Cortex of kidney (tissue), 1 donor: Measurements from ENCODE around the gene MAPK14.
"Not testable (repeated sequence)": the region's sequence is repeated elsewhere in the genome, so short reads cannot be mapped to it uniquely, and the experiment has no call there.

ENCODE experiments used
- DNase-seq: peaks from one replicate; lab custom pipeline; 2025; lab: John Stamatoyannopoulos, UW

Gene MAPK14

GRCh38 chr6:36123270-36124139, 95.9 kb downstream of the MAPK14 start:
- DNase-seq = no peak

GRCh38 chr6:36124346-36124745, 96.7 kb downstream of the MAPK14 start:
- DNase-seq = not testable (repeated sequence)

DNA sequence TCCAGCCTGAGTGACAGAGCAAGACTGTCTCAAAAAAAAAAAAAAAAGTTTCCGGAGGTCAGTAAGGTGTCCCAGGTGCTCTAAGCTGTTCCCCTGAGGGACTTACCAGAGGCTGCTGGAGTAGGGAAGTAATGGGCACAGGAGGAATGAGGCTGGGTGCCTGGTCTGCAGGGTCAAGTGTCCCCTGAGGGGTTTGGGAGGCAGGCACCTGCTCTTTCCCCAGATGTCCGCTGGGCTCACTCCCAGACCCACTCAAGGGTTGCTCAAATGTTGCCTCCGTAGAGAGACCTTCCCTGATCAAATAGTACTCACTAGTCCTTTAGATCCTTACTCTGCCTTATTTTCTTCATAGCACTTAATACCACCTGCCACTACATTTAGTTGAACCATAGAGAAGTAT, 97.3 kb downstream of the MAPK14 start:
- DNase-seq = no peak

GRCh38 chr6:36125575-36125974, 98.0 kb downstream of the MAPK14 start:
- DNase-seq = no peak

DNA sequence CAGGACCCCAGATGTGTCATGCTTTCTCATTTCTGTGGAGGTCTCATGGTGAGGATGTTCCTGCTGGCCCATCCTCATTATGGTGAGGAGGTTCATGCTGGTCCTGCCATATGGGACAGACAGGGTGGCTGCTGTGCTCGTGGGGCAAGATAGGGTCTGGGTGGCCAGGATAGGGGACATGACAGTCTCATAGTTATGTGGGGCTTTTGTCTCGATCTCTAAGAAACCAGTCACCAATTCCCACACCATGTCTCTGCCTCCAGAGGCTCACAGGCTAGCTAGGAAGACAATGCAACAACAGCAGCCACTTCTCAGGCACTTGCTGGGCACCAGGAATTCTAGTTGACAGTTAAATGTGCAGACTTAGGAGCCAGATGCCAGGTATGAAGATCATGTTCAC, 98.5 kb downstream of the MAPK14 start:
- DNase-seq = no peak

GRCh38 chr6:36126553-36127458, 99.2 kb downstream of the MAPK14 start:
- no peak for DNase-seq

GRCh38 chr6:36127462-36128016, 99.9 kb downstream of the MAPK14 start:
- no peak for DNase-seq

- no peak for DNase-seq
Observed at GRCh38 chr6:36128073-36128472, 100.5 kb downstream of the MAPK14 start.

DNA sequence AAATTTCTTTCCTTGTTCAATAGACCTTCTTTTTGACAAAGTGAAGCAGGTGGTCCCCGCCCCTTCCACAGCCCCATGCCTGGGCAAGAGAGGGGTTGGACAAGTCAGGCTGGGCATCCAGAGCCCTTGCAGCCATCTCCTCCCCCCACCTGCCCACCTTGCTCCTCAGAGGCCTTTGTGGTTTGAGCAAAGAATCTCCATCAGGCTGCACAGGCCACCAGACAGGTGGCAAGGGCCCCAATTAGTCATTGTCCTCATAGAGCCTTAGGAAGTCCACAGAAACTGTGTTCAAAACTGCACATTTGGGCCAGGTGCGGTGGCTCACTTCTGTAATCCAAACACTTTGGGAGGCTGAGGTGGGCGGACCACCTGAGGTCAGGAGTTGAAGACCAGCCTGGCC, 101.2 kb downstream of the MAPK14 start:
- DNase-seq = no peak

DNA sequence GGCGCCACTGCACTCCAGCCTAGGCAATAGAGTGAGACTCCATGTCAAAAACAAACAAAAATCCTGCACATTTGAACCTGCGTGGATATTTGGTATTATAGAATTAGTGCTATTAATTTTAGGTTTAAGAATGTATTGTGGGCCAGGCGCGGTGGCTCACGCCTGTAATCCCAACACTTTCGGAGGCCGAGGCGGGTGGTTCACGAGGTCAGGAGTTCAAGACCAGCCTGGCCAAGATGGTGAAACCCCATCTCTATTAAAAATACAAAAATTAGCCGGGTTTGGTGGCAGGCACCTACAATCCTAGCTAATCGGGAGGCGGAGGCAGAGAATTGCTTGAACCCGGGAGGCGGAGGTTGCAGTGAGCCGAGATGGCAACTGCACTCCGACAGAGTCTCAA, 101.7 kb downstream of the MAPK14 start:
- DNase-seq = not testable (repeated sequence)

GRCh38 chr6:36129941-36130666, 102.5 kb downstream of the MAPK14 start, which contains the start of gene MAPK13:
Gene MAPK13, plus strand, starts transcription at chr6:36130513. Its CDS starts 70 bp downstream, at chr6:36130583.
- DNase-seq = no peak

DNA sequence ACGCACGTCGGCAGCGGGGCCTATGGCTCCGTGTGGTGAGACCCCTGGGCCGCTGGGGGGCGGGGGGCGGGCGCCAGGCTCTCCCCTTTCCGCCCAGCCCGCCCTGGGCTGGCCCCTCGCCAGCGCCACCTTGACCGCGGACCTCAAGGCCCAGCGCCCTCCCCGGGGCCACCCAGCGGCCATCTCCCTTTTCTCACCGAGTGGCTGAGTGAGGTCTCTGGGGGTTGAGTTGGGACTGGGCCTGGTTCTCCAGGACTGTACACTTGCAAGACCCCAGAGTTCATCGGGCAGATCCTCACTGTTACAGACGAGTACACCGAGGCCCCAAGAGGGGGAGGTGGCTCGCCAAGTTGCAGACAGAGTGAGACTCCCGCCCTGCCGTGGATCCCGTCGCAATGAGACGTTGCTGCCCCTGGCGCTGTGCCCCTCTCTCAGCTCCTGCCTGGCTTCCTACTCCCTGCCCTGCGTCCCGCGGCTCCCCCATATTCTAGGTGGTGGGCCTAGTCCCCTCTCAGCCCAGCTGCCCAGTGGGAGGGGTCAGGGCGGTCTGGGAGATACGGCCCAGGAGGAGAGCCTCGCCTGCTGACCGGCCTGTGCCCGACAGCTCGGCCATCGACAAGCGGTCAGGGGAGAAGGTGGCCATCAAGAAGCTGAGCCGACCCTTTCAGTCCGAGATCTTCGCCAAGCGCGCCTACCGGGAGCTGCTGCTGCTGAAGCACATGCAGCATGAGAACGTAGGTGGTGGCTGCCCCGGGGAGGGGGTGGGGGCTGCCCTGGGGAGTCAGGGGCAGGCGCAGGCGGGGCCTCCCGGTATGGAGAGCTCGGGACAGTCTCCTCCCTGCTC, 103.3 kb downstream of the MAPK14 start:
- no peak for DNase-seq

GRCh38 chr6:36131511-36132245, 104.1 kb downstream of the MAPK14 start:
- DNase-seq = no peak

DNA sequence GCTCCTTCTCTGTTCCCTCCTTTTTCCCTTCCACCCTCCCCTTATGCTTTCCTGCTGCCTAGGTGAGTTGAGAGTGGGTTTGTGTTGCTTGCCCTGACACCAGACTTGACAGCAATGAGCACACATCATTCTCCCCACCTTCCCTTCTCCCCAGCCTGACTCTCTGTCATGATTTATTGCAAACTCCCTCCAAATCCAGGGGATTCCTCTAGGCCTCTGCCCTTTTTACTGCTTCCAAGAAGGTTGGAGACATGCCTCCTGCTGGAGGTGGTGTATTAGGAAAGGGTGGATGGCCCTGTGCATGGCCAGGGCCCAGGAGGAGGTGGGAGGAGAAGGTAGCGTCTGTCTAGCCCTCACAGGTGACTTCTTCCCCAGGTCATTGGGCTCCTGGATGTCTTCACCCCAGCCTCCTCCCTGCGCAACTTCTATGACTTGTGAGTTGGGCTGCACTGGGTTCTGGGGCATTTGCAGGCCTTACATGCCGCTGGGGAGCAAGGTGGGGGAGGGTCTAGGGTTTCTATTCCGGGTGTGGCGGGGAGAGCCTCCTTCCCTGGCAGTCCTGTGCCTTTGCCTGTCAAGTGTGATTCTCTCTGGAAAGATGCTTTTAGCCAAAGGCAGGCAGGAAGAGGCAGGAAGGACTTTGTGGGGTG, 104.8 kb downstream of the MAPK14 start:
- DNase-seq = no peak

GRCh38 chr6:36133148-36133547, 105.5 kb downstream of the MAPK14 start:
- DNase-seq = no peak

GRCh38 chr6:36133912-36134311, 106.3 kb downstream of the MAPK14 start:
- DNase-seq = no peak

- no peak for DNase-seq
Observed at GRCh38 chr6:36135053-36135731, 107.6 kb downstream of the MAPK14 start.

- no peak for DNase-seq
Observed at GRCh38 chr6:36136034-36136433, 108.4 kb downstream of the MAPK14 start.

DNA sequence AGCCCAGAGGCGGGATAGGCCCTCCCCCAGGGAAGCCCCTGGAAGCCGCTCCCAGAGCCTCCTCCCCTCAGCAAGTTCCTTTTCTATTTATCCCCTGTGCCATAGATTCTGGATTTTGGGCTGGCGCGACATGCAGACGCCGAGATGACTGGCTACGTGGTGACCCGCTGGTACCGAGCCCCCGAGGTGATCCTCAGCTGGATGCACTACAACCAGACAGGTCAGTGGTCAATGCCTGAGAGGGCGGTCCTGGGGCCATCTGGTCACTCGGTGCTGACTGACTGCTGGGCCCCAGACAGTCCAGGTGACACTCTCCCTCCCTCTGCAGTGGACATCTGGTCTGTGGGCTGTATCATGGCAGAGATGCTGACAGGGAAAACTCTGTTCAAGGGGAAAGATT, 108.9 kb downstream of the MAPK14 start:
- DNase-seq = no peak
